ENCODE results near the gene RREB1. TPM values are rescaled to one million over a fixed set of nuclear protein-coding genes. Genes with fewer than 3 reads are reported as not detected.

The RREB1 gene
- total RNA-seq, 1 donor from 2014 or later = 94.5 TPM

DNA sequence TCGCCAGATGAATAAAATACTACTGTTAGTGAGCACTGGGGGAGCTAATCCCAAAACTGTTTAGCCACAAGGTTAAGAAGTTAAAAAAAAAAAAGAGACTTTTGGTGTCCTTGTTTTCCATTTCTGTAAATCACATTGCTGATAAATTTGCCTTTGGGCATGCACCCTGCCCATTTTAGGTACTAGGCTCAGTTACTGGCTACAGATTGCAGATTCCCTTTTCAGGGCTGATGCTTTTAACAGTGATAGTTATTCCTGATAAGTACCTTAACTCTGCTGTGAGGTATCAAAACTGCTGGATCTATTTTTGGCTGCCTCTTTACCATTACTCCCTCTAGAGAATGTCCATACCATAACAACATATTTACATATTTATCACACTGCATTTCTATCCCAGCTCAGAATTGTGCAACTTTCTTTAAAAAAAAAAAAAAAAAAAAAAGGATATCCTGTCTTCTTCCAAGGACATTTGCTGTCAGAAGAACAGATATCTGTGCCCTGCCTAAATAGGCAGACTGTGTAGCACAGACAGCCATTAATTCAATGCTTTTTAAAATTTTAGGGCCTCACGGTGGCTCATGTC lies 110.7 kb downstream of the RREB1 start:
- DNase-seq (ENCODE audit: low spot score) = no peak

DNA sequence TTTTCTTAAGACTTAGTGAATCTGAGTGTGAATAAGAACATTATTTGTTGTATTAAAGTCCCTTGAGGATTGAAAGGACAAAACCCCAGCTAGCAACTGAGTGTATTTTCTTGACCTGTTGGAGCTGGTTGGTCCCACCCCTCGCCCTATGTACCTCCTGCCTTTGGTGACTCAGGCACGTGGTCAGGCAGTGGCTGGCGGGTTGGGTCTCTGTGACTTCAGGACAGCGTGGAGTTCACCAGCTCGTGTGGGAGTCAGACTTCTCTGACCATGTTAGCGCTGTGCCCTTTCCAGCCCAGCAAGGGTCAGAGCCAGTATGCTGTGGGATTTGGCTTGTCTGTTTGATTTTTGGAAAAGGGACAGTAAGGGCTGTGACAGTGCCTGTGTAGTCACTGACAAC lies 111.5 kb downstream of the RREB1 start:
- no peak for DNase-seq (ENCODE audit: low spot score)

DNA sequence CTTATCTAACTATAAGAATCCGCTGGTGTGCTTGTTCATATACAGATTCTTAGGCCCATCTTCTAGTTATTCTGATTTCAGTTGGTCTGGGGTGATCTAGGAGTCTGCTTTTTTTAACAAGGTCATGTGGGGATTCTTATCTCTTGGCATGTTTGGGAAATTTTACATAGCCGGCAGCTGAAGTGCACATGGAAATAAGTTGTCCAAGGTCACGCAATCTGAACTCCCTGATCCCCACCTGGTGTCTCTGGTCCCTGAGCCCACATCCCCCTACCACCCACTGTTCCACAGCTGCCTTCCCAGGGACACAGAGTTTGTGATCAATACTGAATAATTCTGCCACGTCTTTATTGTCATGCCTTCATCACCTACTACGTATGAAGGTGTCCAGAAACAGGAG lies 114.4 kb downstream of the RREB1 start:
- no peak for DNase-seq (ENCODE audit: low spot score)

DNA sequence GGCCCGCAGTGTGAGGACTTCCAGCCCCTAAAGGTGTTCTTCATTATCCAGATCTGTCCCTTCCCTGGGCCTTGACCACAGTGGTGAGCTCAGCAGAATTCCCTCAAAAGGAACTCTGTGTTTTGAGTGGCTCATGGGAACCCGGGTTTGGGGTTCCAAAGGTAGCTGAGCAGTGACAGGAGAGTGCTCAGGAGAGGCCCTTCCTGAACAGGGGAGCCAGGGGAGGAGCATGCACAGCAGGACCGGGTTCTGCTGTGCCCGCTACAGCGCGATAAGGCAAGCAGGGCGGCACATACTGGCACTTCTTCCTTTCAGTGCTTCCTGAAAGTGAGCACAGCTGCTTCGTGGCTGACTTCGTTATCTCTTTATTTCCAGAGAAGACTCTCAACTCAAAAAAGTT lies 117.0 kb downstream of the RREB1 start:
- DNase-seq (ENCODE audit: low spot score) = no peak

DNA sequence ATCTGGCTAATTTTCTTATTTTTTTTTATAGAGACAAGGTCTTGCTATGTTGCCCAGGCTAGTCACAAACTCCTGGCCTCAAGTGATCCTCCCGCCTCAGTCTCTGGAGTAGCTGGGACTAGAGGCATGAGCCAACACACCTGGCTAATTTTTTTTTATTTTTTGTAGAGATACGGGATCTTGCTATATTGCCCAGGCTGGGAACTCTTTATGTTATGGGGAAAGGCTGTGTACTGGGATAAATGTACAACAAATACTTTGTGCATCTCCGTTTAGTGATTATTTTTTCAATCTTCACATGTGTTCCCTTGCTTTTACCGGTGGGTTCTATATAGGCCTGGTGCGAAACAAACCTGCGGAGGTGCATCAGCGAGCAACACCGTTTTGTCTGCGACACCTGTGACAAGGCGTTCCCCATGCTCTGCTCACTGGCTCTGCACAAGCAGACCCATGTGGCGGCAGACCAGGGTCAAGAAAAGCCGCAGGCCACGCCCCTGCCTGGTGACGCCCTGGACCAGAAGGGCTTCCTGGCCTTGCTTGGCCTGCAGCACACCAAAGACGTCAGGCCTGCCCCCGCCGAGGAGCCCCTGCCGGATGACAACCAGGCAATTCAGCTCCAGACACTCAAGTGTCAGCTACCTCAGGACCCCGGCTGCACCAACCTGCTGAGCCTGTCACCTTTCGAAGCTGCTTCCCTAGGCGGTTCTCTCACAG lies 121.1 kb downstream of the RREB1 start:
- no peak for DNase-seq (ENCODE audit: low spot score)

DNA sequence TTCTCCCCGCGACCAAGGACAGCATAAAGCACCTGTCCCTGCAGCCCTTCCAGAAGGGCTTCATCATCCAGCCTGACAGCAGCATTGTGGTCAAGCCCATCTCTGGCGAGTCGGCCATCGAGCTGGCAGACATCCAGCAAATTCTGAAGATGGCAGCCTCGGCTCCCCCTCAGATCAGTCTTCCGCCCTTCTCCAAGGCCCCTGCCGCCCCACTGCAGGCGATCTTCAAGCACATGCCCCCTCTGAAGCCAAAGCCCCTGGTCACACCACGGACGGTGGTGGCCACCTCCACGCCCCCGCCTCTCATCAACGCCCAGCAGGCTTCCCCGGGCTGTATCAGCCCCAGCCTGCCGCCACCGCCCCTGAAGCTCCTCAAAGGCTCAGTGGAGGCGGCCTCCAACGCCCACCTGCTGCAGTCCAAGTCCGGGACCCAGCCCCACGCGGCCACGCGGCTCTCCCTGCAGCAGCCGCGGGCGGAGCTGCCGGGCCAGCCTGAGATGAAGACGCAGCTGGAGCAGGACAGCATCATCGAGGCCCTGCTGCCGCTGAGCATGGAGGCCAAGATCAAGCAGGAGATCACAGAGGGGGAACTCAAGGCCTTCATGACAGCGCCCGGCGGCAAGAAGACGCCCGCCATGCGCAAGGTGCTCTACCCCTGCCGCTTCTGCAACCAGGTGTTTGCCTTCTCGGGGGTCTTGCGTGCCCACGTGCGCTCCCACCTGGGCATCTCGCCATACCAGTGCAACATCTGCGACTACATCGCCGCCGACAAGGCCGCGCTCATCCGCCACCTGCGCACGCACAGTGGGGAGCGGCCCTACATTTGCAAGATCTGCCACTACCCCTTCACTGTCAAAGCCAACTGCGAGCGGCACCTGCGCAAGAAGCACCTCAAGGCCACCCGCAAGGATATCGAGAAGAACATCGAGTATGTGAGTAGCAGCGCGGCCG lies 121.9 kb downstream of the RREB1 start:
- no peak for DNase-seq (ENCODE audit: low spot score)

DNA sequence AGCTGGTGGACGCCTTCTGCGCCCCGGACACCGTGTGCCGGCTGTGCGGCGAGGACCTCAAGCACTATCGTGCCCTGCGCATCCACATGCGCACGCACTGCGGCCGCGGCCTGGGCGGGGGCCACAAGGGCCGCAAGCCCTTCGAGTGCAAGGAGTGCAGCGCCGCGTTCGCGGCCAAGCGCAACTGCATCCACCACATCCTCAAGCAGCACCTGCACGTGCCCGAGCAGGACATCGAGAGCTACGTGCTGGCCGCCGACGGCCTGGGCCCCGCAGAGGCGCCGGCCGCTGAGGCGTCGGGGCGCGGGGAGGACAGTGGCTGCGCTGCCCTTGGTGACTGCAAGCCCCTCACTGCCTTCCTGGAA lies 122.5 kb downstream of the RREB1 start:
- DNase-seq (ENCODE audit: low spot score) = no peak

DNA sequence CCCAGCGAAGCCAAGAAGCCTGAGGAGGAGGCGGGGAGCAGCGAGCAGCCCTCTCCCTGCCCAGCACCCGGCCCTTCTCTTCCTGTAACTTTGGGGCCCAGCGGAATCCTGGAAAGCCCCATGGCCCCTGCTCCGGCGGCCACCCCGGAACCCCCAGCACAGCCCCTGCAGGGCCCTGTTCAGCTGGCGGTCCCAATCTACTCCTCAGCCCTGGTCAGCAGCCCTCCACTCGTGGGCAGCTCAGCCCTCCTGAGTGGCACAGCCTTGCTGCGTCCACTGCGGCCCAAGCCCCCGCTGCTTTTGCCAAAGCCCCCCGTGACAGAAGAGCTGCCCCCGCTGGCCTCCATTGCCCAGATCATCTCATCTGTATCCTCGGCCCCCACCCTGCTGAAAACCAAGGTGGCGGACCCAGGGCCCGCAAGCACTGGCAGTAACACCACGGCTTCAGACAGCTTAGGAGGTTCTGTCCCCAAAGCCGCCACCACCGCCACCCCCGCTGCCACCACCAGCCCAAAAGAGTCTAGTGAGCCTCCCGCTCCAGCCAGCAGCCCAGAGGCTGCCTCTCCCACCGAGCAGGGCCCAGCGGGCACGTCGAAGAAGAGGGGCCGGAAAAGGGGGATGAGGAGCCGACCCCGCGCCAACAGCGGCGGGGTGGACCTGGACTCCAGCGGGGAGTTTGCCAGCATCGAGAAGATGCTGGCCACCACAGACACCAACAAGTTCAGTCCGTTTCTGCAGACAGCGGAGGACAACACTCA lies 123.4 kb downstream of the RREB1 start:
- no peak for DNase-seq (ENCODE audit: low spot score)

DNA sequence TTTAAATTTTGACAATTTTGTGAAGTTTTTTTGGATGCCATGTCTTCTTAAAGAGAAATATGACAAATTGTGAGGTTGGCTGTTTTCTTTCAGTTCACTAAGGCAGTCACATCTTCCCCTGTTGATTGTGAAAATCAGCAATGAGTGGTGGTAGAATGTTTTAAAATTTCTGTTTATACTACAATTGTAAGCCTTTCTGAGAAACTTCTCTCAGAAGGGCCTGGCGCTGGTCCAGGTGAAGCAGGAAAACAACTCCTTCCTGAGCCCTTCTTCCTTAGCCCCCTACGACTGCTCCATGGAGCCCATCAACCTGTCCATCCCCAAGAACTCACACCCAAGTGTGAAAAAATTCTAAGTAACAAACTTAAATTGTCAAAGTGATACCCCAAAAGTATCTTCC lies 124.6 kb downstream of the RREB1 start:
- no peak for DNase-seq (ENCODE audit: low spot score)

DNA sequence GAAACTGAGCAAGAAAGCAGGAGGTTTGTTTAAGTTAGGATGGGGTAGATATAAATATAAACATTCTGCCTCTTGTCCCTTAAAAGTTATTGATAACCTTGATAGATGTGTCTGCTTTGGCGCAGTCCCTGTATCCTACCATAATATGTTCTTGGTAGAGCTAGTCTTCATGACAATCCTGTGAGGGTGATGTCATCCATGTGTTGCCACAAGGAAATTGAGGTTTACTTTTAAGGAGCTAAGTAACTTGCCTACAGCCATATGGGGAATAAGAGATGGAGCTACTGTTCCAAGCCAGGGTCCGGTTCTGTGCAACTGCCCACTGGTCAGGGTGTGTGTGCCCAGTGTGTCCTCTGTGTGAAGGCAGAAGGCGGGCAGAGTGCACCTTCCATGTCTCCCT lies 126.8 kb downstream of the RREB1 start:
- DNase-seq (ENCODE audit: low spot score) = no peak

DNA sequence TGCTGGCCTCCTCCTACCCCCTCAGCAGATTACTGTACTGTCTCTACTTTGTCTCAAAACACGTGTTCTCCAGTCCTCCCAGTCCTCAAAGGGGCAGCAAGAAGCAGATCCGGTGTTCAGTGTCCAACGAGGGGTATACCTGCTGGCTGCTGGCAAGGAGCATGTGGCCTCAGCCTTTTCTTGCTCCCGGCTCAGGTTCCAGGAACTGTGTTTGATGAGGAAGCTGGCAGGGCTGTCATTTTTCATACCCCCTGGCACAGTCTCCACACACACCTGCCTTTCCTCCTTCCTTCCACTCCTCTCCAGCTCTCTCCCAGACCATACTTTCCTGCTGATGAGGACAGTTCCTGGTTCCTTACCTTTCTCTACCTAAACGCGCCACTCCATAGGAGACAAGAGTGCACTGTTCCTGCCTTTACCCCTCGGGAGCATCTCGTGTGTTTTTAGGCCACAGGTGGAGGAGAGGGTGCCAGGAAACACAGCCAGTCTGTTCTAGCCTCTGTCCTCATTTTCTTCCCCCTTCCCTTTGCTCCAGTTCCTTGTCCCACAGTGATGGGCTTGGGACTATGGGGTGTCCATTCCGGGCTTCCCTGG lies 128.0 kb downstream of the RREB1 start:
- no peak for DNase-seq (ENCODE audit: low spot score)

DNA sequence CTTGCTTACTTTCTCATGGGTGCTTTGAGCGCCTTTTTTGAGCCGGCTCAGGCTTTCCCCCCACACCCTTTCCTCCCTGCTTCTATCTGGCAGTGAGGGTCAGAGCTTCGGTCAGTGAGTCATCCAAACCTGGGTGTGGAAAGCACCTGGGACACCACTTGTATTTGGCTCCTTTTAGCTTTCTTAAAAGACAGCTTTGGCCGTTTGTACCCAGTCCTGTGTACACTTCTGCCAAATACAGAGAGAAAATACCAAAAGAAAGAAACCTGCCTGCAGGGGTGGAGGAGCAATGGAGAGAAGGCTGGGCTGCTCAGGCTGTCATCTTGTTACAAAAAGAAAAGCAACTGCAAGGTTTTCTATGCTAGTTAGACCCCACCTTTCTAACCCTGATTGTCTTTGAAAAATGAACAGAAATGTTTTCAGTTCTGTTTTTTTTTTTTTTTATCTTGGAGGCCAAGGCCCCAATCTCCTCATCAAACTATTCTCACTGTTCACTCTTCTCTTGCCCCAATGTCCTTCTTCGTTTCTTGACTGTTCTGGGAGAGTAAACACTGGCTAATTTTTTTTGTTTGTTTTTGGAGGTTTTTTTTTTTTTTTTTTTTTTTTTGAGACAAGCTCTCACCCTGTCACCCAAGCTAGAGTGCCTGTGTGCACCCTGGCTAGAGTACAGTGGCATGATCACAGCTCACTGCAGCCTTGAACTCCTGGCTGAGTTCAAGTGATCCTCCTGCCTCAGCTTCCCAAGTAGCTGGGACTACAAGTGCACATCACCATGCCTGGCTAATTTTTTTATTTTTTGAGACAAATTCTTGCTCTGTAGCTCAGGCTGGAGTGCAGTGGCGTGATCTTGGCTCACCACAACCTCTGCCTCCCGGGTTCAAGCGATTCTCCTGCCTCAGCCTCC lies 128.8 kb downstream of the RREB1 start:
- DNase-seq (ENCODE audit: low spot score) = no peak

DNA sequence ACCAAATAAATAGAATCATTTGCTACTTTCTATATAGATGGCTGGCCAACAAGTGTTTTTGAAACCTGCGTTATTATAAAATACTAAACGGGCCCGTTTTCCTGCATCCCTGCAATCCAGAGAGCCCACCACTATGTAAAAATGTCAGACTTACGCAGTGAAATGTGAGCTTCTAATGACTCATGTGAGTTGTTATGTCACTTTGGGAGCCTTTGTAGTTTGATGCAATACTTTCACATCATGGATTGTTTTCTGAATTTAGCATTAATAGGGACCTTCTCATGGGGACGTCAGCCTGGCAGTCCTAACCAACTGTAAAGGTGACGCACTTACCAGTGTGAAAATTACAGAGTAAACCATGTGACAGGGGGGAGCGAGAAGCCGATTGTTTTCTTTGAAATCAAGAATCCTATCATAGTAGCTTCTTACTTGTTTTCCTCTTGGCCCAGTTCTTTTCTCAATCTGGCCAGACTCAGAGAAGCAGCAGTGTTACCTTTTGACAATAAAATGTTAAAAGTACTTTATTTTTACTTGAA lies 130.0 kb downstream of the RREB1 start:
- no peak for DNase-seq (ENCODE audit: low spot score)

DNA sequence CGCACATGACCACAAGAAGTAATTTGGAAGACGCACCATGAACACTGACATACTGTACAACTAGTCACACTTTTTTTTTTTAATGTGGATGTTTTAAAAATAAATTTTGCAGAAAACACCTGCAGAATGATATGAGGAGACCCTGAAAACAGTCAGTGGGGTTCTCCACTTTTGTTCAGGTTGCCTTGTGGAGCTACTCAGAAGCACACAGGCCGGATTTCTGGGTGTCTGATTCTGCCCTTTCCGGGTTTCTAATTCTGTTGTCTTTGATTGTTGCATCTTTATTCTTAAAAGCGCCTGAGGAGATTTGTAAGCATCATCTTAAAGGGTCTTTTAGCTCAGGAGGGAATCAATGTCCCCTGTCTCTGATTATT lies 130.8 kb downstream of the RREB1 start:
- no peak for DNase-seq (ENCODE audit: low spot score)

DNA sequence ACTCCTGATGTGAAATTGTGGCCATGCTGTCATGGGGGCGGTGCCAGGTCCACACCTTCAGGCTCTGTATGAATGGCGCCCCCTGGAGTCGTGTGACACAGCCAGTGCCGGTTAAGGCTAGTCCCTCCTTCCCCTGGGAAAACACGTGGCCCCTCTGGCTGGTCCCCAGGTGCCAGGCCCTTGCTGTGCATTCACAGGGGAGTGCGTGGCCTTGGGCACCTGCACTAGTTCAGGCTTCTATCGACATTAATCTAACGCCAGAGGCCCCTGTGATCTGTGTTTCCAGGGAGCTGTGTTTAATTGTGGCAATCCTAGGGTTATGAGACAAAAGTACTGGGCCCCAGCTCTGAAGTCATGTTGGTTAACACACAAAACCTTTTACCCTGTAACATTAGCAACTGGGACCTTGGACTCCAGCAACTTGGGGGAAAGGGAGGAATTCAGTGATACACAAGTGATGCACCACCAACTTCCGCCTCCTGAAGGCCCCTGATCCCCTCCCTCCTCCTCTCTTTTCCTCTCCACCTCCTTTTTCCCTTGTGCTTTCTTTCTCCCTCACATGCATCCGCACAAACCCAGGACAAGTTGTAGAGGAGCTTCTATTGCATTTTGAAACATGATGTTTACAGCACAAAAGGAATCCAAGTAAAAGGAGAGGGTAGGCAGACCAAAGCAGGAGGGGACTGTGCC lies 131.3 kb downstream of the RREB1 start:
- no peak for DNase-seq (ENCODE audit: low spot score)

DNA sequence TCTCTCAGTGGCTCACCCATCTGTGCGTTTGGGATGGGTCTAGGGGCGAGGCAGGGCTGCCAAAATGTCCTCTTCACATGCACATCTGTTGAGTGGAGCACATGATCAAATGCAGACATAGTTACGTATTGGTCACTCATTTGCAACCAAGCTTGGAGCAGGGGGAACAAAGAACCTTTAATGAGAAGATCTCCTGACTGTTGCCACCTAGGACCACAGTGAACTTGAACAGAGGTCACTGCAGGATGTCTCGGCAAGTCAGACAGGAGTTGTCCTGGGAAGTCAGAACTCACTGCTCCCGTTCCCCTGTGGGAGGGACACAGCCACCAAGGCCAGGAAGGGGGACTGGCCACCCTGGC lies 131.8 kb downstream of the RREB1 start:
- DNase-seq (ENCODE audit: low spot score) = no peak

DNA sequence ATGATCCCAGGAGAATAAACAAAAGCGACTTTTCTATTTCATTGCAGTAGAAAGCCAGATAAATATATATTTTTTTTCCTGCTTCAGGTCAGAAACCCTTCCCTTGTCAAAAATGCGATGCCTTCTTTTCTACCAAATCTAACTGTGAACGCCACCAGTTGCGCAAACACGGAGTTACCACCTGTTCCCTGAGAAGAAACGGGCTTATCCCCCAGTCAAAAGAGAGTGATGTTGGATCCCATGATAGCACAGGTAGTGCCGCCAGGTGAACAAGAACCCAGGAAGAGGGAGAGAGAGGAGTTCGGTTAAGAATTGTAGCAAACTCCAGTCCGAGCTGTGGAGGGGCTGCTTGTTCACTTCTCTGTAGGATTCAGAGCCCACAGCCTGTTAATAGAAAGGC lies 132.6 kb downstream of the RREB1 start:
- DNase-seq (ENCODE audit: low spot score) = no peak

DNA sequence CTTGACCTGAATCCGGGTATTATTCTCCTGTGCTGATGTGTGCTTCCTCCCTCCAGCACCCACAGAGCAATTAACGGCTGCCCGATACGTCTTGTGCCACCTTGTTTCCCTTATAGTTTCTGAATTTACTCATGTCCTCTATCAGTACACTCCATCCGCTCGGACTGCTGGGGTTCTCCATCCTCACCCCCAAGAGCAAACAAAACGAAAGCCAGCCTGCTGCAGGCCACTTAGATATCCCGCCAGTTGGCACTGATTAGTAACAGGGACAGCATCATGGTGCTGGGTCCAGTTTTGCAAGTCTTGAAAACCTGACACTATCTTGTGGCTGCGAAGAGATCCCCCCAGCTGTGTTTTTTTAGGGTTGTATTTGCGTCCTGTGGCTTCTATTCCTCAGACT lies 133.4 kb downstream of the RREB1 start:
- DNase-seq (ENCODE audit: low spot score) = no peak

Measured in mesenteric fat pad (tissue), 1 donor.